Epithelial cell of esophagus (primary cell): ENCODE measurements around the gene PLEKHO1.
"Not testable (repeated sequence)": the region's sequence is repeated elsewhere in the genome, so short reads cannot be mapped to it uniquely, and the experiment has no call there.

Source experiments
- DNase-seq: peaks from one replicate; pipeline ENCODE4 v3.0.0; 2010; ENCODE audit warnings: low read depth
- H3K4me3 ChIP-seq: 2 replicates; pipeline ENCODE4 v1.5.1; 2011; ENCODE audit warnings: mild to moderate bottlenecking, low read length, control low read depth
- TF ChIP-seq, protein P1 (sequence below): IDR thresholded peaks from 2 replicates; pipeline ENCODE4 v1.5.1; 2011; ENCODE audit warnings: low read depth, mild to moderate bottlenecking, low read length, control low read depth, inconsistent platforms; ENCODE audit not compliant: insufficient read depth; ENCODE audit errors: missing control alignments

PLEKHO1 gene

DNA sequence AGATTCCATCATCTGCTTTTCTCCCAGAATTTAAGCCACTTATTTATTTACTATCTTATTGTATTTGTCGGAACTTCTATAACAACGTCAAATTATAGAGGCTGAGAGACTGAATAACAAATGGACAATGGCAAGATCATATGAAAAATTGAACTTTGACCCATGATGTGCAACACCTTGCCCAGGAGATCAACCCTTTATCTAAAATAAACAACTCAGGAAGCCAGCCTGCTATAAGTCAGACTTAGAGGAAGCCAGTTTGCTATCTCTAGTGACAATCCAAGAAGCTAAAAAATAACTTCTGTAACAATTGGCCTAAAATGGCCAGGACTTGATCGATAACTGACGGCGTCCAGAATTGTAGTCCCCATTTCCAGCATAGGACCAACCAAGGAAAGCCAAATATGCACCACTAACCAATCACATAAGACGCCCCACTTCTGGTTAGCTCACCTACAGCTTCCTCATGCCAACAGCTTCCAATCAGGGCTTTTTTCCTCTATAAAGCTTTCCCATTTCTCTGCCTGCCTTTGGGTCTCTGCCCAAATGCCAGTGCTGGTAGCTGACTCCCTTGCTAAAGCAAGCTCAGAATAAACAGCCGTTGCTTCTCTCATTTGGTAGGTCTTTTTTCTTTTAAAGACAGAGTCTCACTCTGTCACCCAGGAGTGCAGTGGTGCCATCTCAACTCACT is 57.7 kb downstream of the PLEKHO1 start:
- H3K4me3 ChIP-seq = no peak overlapping the region
- DNase-seq = no peak
- TF ChIP-seq, protein P1, sequence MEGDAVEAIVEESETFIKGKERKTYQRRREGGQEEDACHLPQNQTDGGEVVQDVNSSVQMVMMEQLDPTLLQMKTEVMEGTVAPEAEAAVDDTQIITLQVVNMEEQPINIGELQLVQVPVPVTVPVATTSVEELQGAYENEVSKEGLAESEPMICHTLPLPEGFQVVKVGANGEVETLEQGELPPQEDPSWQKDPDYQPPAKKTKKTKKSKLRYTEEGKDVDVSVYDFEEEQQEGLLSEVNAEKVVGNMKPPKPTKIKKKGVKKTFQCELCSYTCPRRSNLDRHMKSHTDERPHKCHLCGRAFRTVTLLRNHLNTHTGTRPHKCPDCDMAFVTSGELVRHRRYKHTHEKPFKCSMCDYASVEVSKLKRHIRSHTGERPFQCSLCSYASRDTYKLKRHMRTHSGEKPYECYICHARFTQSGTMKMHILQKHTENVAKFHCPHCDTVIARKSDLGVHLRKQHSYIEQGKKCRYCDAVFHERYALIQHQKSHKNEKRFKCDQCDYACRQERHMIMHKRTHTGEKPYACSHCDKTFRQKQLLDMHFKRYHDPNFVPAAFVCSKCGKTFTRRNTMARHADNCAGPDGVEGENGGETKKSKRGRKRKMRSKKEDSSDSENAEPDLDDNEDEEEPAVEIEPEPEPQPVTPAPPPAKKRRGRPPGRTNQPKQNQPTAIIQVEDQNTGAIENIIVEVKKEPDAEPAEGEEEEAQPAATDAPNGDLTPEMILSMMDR = no peak

DNA sequence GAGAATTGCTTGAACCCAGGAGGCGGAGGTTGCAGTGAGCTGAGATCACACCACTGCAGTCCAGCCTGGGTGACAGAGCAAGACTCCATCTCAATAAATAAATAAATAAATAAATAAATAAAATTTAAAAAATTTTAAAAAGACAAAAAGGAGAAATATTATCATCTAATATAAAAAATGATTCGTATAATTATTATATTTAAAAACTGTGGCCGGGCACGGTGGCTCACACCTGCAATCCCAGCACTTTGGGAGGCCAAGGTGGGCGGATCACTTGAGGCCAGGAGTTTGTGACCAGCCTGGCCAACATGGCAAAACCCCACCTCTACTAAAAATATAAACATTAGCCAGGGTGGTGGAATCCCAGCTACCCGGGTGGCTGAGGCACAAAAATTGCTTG is 58.7 kb downstream of the PLEKHO1 start:
- DNase-seq = not testable (repeated sequence)

More for the DNA sequence above, 58.7 kb downstream of the PLEKHO1 start:
- not testable (repeated sequence) for H3K4me3 ChIP-seq
